PFSK-1 (cell line): ENCODE data around the gene SMIM23.

ENCODE experiments used
- FOXP2 ChIP-seq: optimal IDR thresholded peaks from 2 replicates; pipeline ENCODE3; 2011; ENCODE audit warnings: borderline replicate concordance, control low read depth, inconsistent platforms; ENCODE audit not compliant: insufficient read depth; ENCODE audit errors: extremely low read length, extremely low read depth
- POLR2AphosphoS5 ChIP-seq: IDR thresholded peaks from 2 replicates; pipeline ENCODE4 v1.6.1; 2012; ENCODE audit warnings: low read depth, mild to moderate bottlenecking, control low read depth, low read length, moderate library complexity
- REST ChIP-seq, 2 experiments: IDR thresholded peaks; 2 replicates each; pipeline versions ENCODE4 v1.6.1 to v1.8.0; 2011 to 2012; ENCODE audit warnings: low read depth in 2 of 2, low read length in 2 of 2, control low read depth in 1 of 2, inconsistent platforms in 1 of 2, mild to moderate bottlenecking in 1 of 2, moderate library complexity in 1 of 2; ENCODE audit not compliant: insufficient read depth in 1 of 2
- SIN3A ChIP-seq: IDR thresholded peaks from 2 replicates; pipeline ENCODE4 v1.6.1; 2012; ENCODE audit warnings: mild to moderate bottlenecking, low read length, moderate library complexity, borderline replicate concordance; ENCODE audit not compliant: insufficient read depth
- TAF1 ChIP-seq: IDR thresholded peaks from 2 replicates; pipeline ENCODE4 v1.6.1; 2012; ENCODE audit warnings: low read length, control low read depth, borderline replicate concordance; ENCODE audit not compliant: insufficient read depth

Gene SMIM23

GRCh38 chr5:171823269-171823668, 37.7 kb downstream of the SMIM23 start:
- TF ChIP-seq REST (IDR thresholded peaks at IDR 0.05; ENCODE audit: insufficient read depth in 1 of 2, low read depth in 2 of 2, low read length in 2 of 2) = no peak
- TF ChIP-seq SIN3A = no peak

GRCh38 chr5:171825051-171825450, 39.4 kb downstream of the SMIM23 start:
- TF ChIP-seq POLR2AphosphoS5 (no peak), FOXP2 (no peak), SIN3A (no peak), REST (IDR thresholded peaks at IDR 0.05; ENCODE audit: insufficient read depth in 1 of 2, low read depth in 2 of 2, low read length in 2 of 2) (no peak), TAF1 (no peak)

- no peak for TF ChIP-seq POLR2AphosphoS5
- TF ChIP-seq FOXP2 = no peak
Observed at GRCh38 chr5:171826132-171826531, 40.5 kb downstream of the SMIM23 start.

- no peak for TF ChIP-seq TAF1
Observed at GRCh38 chr5:171827162-171827561, 41.5 kb downstream of the SMIM23 start.

- TF ChIP-seq FOXP2 (no peak), SIN3A (no peak), POLR2AphosphoS5 (no peak), REST (IDR thresholded peaks at IDR 0.05; ENCODE audit: insufficient read depth in 1 of 2, low read depth in 2 of 2, low read length in 2 of 2) (no peak), TAF1 (no peak)
Observed at GRCh38 chr5:171830686-171831085, 45.1 kb downstream of the SMIM23 start.

- no peak for TF ChIP-seq REST (IDR thresholded peaks at IDR 0.05; ENCODE audit: insufficient read depth in 1 of 2, low read depth in 2 of 2, low read length in 2 of 2)
Observed at GRCh38 chr5:171832775-171833174, 47.2 kb downstream of the SMIM23 start.
